Mucosa of stomach (tissue), 1 donor: ENCODE data around the gene R3HDML.

Experiments
- H3K27me3 ChIP-seq: one replicate; pipeline ENCODE4 v1.7.0; 2013; ENCODE audit warnings: mild to moderate bottlenecking, low read length; ENCODE audit not compliant: control insufficient read depth, insufficient read depth
- H3K36me3 ChIP-seq: one replicate; pipeline ENCODE4 v1.7.0; 2013; ENCODE audit warnings: low read length; ENCODE audit not compliant: control insufficient read depth, insufficient read depth
- H3K4me1 ChIP-seq: one replicate; pipeline ENCODE4 v1.7.0; 2013; ENCODE audit warnings: mild to moderate bottlenecking, low read length; ENCODE audit not compliant: control insufficient read depth, insufficient read depth
- H3K4me3 ChIP-seq: one replicate; pipeline ENCODE4 v1.7.0; 2013; ENCODE audit warnings: low read length
- H3K9ac ChIP-seq: one replicate; pipeline ENCODE4 v1.7.0; 2013; ENCODE audit warnings: mild to moderate bottlenecking, low read length, moderate library complexity
- H3K9me3 ChIP-seq: one replicate; pipeline ENCODE4 v1.7.0; 2013; ENCODE audit warnings: mild to moderate bottlenecking, low read length, moderate library complexity; ENCODE audit not compliant: control insufficient read depth
- donor health status: Pancreatic carcinoma.

R3HDML gene

GRCh38 chr20:44355498-44356352, 18.9 kb downstream of the R3HDML start, which contains the start of gene HNF4A:
Gene HNF4A (plus strand): TSS chr20:44355699. CDS start chr20:44355805, 106 bp downstream.
- Histone ChIP-seq H3K4me3 (peak within 1 kb of the TSS; percentile 79), H3K9ac (peak within 1 kb of the TSS; percentile 88), H3K27me3 (no peaks in the 10 kb centered on the region), H3K36me3 (no peaks in the 10 kb centered on the region), H3K4me1 (peaks cover 29% of the 10 kb centered on the region), H3K9me3 (no peaks in the 10 kb centered on the region)

- H3K4me3 ChIP-seq, result peak overlapping the region; percentile 79
- no peaks in the 10 kb centered on the region for H3K9me3 ChIP-seq
- H3K27me3 ChIP-seq, result no peaks in the 10 kb centered on the region
- no peaks in the 10 kb centered on the region for H3K36me3 ChIP-seq
- H3K9ac ChIP-seq, result peak overlapping the region; percentile 88
- peaks cover 29% of the 10 kb centered on the region for H3K4me1 ChIP-seq
Observed at GRCh38 chr20:44356353-44356723, 19.5 kb downstream of the R3HDML start.

- no peaks in the 10 kb centered on the region for H3K27me3 ChIP-seq
- peak overlapping the region; percentile 79 for H3K4me3 ChIP-seq
- no peaks in the 10 kb centered on the region for H3K36me3 ChIP-seq
- peaks cover 27% of the 10 kb centered on the region for H3K4me1 ChIP-seq
- no peaks in the 10 kb centered on the region for H3K9me3 ChIP-seq
- H3K9ac ChIP-seq, result no peak overlapping the region
Observed at GRCh38 chr20:44357020-44357419, 20.2 kb downstream of the R3HDML start.

- H3K27me3 ChIP-seq, result no peaks in the 10 kb centered on the region
- H3K4me3 ChIP-seq, result no peak overlapping the region
- H3K36me3 ChIP-seq, result no peaks in the 10 kb centered on the region
- H3K9me3 ChIP-seq, result no peaks in the 10 kb centered on the region
- H3K9ac ChIP-seq, result no peak overlapping the region
- H3K4me1 ChIP-seq, result peaks cover 24% of the 10 kb centered on the region
Observed at GRCh38 chr20:44357555-44358125, 20.8 kb downstream of the R3HDML start.

GRCh38 chr20:44358776-44359175, 21.9 kb downstream of the R3HDML start:
- H3K4me1 ChIP-seq, result peaks cover 24% of the 10 kb centered on the region
- no peaks in the 10 kb centered on the region for H3K9me3 ChIP-seq
- H3K36me3 ChIP-seq, result no peaks in the 10 kb centered on the region
- H3K4me3 ChIP-seq, result no peak overlapping the region
- H3K9ac ChIP-seq, result no peak overlapping the region
- H3K27me3 ChIP-seq, result no peaks in the 10 kb centered on the region

GRCh38 chr20:44360221-44360620, 23.4 kb downstream of the R3HDML start:
- Histone ChIP-seq H3K9me3 (no peaks in the 10 kb centered on the region), H3K4me3 (no peak overlapping the region), H3K27me3 (no peaks in the 10 kb centered on the region), H3K9ac (no peak overlapping the region), H3K36me3 (no peaks in the 10 kb centered on the region), H3K4me1 (peaks cover 20% of the 10 kb centered on the region)

- Histone ChIP-seq H3K9me3 (no peaks in the 10 kb centered on the region), H3K4me3 (no peak overlapping the region)
Observed at GRCh38 chr20:44361021-44361420, 24.2 kb downstream of the R3HDML start.

GRCh38 chr20:44362466-44362940, 25.7 kb downstream of the R3HDML start:
- H3K27me3 ChIP-seq, result no peaks in the 10 kb centered on the region
- no peak overlapping the region for H3K4me3 ChIP-seq
- no peak overlapping the region for H3K9ac ChIP-seq
- H3K9me3 ChIP-seq, result no peaks in the 10 kb centered on the region
- H3K4me1 ChIP-seq, result peaks cover 15% of the 10 kb centered on the region
- no peaks in the 10 kb centered on the region for H3K36me3 ChIP-seq

More at GRCh38 chr20:44361021-44361420, 24.2 kb downstream of the R3HDML start:
- H3K36me3 ChIP-seq, result no peaks in the 10 kb centered on the region
- H3K27me3 ChIP-seq, result no peaks in the 10 kb centered on the region
- no peak overlapping the region for H3K9ac ChIP-seq
- peaks cover 20% of the 10 kb centered on the region for H3K4me1 ChIP-seq

- H3K27me3 ChIP-seq, result no peaks in the 10 kb centered on the region
- H3K9ac ChIP-seq, result no peak overlapping the region
- no peak overlapping the region for H3K4me3 ChIP-seq
- H3K36me3 ChIP-seq, result no peaks in the 10 kb centered on the region
- peaks cover 4% of the 10 kb centered on the region for H3K4me1 ChIP-seq
- H3K9me3 ChIP-seq, result no peaks in the 10 kb centered on the region
Observed at GRCh38 chr20:44364068-44364467, 27.2 kb downstream of the R3HDML start.

GRCh38 chr20:44364780-44365179, 27.9 kb downstream of the R3HDML start:
- no peaks in the 10 kb centered on the region for H3K4me1 ChIP-seq
- H3K4me3 ChIP-seq, result no peak overlapping the region
- H3K9me3 ChIP-seq, result no peaks in the 10 kb centered on the region
- no peaks in the 10 kb centered on the region for H3K36me3 ChIP-seq
- H3K27me3 ChIP-seq, result no peaks in the 10 kb centered on the region
- no peak overlapping the region for H3K9ac ChIP-seq

- Histone ChIP-seq H3K36me3 (no peaks in the 10 kb centered on the region), H3K9ac (no peak overlapping the region), H3K4me3 (no peak overlapping the region), H3K4me1 (peaks cover 25% of the 10 kb centered on the region), H3K27me3 (no peaks in the 10 kb centered on the region), H3K9me3 (no peaks in the 10 kb centered on the region)
Observed at GRCh38 chr20:44367746-44368145, 30.9 kb downstream of the R3HDML start.

- Histone ChIP-seq H3K9me3 (no peaks in the 10 kb centered on the region), H3K9ac (no peak overlapping the region), H3K36me3 (no peaks in the 10 kb centered on the region), H3K4me3 (no peak overlapping the region), H3K4me1 (peaks cover 29% of the 10 kb centered on the region), H3K27me3 (no peaks in the 10 kb centered on the region)
Observed at GRCh38 chr20:44370639-44371218, 33.9 kb downstream of the R3HDML start.
